Left ventricle myocardium superior (tissue), 1 donor: ENCODE results near the gene PIK3C2A. TPM values are rescaled to one million over a fixed set of nuclear protein-coding genes. Genes with fewer than 3 reads are reported as not detected.
"Not testable (repeated sequence)": the region's sequence is repeated elsewhere in the genome, so short reads cannot be mapped to it uniquely, and the experiment has no call there.

Experiments used
- ATAC-seq: fragments of 200-7000 bp; cut with Tn5 transposase; one replicate; pipeline ENCODE4 v1.9.1; 2020; ENCODE audit warnings: mild to moderate bottlenecking, moderate library complexity
- DNase-seq: peaks from one replicate; pipeline ENCODE4 v3.0.0-alpha.2; 2020
- intact Hi-C: fragments of 100-400 bp; cut with micrococcal nuclease; formaldehyde crosslinking; loops from one replicate; pipeline ENCODE4 v1.11.0; 2022
- long read RNA-seq: library from polyadenylated mRNA; unstranded; transcript quantifications from one replicate; pipeline ENCODE4 v2.0.0, GENCODE V29; 2021
- total RNA-seq: library from RNA; stranded (reverse); fragmentation: NEBNext Ultra II Directional; extraction: Animal tissue kit (Norgen Biotek cat#: 25700); gene quantifications from one replicate; pipeline ENCODE4 v1.2.1, GENCODE V29; 2021
- donor health status: DM: no; HTN: yes; CAD: no; lungs with severe emphysema.

The PIK3C2A gene, protein sequence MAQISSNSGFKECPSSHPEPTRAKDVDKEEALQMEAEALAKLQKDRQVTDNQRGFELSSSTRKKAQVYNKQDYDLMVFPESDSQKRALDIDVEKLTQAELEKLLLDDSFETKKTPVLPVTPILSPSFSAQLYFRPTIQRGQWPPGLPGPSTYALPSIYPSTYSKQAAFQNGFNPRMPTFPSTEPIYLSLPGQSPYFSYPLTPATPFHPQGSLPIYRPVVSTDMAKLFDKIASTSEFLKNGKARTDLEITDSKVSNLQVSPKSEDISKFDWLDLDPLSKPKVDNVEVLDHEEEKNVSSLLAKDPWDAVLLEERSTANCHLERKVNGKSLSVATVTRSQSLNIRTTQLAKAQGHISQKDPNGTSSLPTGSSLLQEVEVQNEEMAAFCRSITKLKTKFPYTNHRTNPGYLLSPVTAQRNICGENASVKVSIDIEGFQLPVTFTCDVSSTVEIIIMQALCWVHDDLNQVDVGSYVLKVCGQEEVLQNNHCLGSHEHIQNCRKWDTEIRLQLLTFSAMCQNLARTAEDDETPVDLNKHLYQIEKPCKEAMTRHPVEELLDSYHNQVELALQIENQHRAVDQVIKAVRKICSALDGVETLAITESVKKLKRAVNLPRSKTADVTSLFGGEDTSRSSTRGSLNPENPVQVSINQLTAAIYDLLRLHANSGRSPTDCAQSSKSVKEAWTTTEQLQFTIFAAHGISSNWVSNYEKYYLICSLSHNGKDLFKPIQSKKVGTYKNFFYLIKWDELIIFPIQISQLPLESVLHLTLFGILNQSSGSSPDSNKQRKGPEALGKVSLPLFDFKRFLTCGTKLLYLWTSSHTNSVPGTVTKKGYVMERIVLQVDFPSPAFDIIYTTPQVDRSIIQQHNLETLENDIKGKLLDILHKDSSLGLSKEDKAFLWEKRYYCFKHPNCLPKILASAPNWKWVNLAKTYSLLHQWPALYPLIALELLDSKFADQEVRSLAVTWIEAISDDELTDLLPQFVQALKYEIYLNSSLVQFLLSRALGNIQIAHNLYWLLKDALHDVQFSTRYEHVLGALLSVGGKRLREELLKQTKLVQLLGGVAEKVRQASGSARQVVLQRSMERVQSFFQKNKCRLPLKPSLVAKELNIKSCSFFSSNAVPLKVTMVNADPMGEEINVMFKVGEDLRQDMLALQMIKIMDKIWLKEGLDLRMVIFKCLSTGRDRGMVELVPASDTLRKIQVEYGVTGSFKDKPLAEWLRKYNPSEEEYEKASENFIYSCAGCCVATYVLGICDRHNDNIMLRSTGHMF (N-terminal part only)
- 32.9 TPM for total RNA-seq
- long read RNA-seq, partial matches to known transcripts: 2 of 6 reads
- long read RNA-seq, other reads (novel, unspliced or antisense): 4 of 6 reads

DNA sequence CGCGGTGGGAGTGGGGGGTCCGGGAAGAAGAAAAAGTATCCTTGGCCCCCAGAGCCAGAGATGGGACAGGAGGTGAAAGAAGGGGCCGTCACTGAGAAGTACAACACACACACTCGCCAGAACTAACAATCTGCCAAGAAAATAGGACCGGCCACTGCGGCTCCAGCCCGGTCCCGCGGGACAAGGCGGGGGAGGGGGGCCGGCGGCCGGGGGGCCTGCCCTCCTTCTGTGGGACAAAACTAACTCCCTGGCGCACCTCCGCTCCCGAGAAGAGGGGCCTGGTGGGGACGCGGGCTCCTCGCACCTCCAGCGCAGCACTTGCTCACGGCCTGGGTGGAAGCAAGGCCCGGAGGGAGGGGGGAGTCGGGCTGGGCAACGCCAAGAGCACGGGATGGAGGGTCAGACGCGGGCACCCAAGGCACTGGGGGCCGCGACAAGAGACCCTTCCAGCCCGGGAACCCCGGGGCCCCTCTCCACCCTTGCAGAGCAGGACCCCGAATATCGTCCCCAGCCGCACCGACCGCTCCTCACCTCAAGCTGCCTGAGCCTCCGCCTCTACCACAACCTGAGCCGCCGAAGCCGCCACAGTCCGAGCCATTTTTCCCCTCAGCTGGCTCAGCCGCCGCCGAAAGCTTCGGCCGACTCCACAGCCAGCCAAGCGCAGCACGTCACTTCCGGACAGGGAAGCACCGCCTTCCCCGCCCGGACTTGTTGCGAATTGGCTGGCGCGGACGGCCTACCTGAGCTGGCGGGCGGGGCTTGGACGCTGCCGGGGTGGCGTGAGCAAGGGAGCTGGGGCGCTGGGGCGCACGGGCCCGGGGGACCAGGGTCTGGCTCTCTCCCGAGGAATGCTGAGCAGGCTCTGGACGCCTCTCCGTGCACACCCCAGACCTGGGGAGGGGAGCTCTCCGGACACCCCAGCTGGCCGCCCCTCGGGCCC, at the start of gene PIK3C2A:
Gene PIK3C2A, minus strand, starts transcription at position 670 of the 940 bp plus-strand sequence. CDS start 38,245 bp downstream, outside the sequence.
- intact Hi-C loops: no loop called here
- peak; percentile 98 for DNase-seq
- peak; percentile 98 for ATAC-seq

DNA sequence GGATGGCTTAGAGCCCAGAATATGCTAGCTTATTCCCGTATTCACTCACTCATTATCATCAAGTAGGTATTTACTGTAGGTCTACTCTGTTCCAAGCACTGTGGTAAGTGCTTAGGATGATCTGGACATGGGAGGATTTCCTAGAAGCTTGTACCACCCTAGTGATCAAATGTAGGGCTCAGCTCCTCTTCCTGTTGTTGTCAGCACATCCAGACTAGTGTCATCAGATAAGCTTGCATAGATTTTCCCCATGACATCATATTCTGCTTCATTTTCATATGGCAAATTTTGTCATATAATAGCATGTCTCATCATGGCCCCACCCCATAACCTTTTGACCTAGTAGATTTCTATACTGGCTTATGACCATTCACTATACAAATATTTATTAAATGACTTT, 49.4 kb upstream of the PIK3C2A start:
- no peak for DNase-seq
- ATAC-seq: no peak
- intact Hi-C loops: no loop called here

DNA sequence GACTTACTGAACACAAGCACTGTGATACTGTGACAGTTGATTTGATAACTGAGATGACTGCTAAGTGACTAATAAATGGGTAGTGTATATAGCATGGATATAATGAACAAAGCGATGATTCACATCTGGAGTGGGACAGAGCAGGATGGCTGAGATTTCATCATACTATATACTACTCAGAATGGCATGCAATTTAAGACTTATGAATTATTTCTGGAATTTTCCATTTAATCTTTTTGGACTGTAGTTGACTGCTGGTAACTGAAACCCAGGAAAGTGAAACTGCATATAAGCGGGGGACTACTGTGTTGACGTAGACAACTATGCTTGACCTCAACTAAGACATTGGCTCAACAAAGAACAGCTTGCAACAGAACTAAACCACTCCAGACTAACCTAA, 48.7 kb upstream of the PIK3C2A start:
- no peak for ATAC-seq
- intact Hi-C loops: no loop called here
- DNase-seq: no peak

DNA sequence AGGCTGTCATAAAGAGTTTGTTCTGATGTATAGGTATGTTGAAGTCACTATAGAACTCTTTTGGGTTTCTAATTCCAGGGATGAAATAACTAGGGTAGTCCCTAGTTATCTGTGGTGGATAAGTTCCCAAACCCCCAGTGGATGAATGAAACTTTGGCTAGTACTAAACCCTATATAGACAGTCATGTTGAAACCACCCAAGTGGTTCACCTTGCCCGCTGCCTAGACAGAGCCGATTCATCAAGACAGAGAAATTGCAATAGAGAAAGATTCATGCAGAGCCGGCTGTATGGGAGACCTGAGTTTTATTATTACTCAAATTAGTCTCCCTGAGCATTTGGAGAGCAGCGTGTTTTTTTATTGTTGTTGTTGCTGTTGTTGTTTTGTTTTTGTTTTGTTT, 44.9 kb upstream of the PIK3C2A start:
- ATAC-seq (no peak), DNase-seq (no peak)
- intact Hi-C loops: no loop called here

DNA sequence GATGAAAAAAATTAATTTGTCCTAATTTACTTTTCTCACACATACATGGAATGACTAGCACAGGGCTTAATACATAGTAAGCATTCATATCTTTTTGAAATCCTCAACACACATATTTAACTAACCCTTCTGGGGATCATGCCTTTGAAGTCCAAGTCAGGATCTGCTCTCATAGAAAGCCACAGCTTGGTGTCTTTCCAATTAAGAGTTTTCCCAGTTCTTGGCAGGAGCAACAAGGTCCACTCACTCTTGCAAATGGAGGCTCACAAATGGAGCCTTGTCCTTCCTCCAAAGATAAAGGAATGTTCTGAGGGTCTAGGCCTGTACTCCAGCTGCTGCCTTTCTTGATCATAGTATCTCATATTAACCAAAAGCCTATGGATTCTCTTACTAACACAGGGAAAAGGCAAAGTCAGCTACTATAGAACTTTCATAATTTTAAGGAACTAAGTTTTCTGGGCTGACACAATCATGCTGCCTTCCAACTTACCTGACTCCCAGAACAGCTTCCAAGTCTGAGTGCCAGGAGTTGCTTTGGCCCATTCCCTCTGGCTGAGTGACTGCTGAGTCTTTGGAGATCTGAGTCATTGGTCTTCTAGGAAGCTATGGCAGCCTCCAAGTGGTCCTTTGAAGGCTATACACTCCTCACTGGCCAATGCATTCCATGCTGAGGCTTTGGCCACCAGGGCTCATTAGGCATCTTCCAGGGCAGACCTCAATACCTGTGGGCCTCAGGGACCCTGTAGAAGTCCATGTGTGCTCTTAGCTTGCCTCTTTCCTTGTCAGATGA, 43.0 kb upstream of the PIK3C2A start:
- DNase-seq: no peak
- intact Hi-C loops: no loop called here
- no peak for ATAC-seq

DNA sequence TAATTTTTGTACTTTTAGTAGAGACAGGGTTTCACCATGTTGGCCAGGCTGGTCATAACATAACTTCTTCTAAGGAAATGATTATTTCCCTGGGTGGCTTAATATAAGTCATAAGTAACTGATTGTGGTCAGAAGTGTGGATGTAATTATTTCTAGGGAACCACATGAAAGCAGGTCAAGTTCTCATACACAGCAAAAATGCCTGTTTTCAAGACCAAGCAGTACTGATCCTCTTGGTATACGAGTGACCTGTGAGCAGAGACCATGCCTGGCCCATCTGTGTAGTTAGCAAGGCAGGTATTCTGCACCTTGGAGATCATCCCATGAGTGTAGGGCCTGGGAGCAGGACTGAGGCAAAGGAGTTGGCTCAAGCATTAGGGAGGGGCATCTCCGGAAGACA, 36.3 kb upstream of the PIK3C2A start:
- intact Hi-C loops: no loop called here
- DNase-seq: no peak
- ATAC-seq: no peak

DNA sequence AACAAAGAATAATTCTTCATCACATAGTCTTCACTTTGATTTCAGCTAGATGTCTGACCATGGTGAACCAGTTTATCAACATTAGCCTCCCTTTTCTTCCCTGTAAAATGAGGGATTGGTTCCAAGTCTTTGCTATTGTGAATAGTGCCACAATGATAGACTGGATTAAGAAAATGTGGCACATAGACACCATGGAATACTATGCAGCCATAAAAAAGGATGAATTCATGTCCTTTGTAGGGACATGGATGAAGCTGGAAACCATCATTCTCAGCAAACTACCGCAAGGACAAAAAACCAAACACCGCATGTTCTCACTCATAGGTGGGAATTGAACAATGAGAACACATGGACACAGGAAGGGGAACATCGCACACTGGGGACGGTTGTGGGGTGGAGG, 35.2 kb upstream of the PIK3C2A start:
- intact Hi-C loops, ATAC-seq: not testable (repeated sequence)

DNA sequence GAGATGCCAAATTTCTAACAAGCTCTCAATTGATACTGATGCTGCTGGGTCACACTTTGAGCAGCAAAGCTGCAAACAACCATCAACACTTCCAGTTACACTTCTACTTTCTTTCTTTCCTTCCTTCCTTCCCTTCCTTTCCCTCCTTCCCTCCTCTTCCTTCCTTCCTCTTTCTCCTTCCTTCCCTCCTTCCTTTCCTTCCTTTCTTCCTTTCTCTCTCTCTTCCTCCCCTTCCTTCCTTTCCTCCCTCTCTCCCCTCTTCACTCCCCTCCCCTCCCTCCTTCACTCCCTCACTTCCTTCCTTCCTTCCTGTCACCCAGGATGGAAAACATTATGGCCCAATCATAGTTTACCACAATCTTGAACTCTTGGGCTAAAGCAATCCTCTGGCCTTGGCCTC, 33.0 kb upstream of the PIK3C2A start:
- no peak for ATAC-seq
- DNase-seq: no peak
- intact Hi-C loops: no loop called here

More for the DNA sequence above, 35.2 kb upstream of the PIK3C2A start:
- DNase-seq: not testable (repeated sequence)

DNA sequence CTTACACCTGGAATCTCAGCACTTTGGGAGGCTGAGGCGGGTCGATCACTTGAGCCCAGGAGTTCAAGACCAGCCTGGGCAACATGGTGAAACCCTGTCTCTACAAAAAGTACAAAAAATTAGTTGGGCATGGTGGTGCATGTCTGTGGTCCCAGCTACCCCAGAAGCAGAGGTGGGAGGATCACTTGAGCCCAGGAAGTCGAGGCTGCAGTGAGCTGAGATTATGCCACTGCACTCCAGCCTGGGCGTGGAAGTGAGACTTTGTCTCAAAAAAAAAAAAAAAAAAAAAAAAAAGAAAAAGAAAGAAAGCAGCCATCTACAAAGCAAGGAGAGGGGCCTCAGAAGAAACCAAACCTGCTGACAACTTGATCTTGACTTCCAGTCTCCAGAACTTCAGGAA, 32.1 kb upstream of the PIK3C2A start:
- ATAC-seq, intact Hi-C loops, DNase-seq: not testable (repeated sequence)

DNA sequence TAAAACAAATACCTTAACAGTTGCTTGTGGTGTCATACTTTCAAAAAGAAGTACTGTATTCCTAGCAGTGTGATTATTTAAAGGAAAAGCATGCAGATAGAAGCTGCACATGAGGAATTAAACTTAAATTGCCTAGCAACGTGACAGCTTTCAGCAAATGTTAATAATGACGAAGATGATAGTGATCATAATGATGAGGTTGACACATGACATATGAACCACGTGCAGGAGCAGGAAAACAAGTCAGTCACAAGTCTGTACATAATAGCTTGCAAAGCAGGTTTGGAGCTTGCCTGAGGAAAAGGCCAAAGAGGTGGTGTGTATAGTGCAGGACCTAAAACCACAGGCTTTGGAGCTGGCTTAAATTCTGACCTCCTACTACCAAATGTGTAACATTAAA, 30.6 kb upstream of the PIK3C2A start:
- intact Hi-C loops: no loop called here
- no peak for DNase-seq
- ATAC-seq: no peak

DNA sequence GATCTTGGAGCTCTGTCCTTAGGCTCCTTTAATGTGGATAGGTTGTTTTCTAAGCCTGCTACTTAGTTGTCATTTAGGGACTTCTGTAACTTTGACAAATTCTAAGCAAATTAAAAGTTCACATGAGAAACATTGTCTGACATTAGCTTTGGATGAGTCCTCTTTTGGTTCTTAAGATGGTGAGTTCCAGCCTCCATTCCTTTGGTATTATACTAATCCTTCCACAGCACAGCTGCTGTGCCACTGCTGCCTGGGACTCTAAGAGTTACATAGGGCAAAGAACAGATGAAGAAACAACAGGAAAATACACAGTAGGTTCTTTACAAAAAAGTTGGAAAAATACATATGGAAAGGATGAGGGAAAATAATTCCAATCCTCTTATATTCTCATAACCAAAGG, 25.3 kb upstream of the PIK3C2A start:
- no peak for DNase-seq
- intact Hi-C loops: no loop called here
- ATAC-seq: no peak

DNA sequence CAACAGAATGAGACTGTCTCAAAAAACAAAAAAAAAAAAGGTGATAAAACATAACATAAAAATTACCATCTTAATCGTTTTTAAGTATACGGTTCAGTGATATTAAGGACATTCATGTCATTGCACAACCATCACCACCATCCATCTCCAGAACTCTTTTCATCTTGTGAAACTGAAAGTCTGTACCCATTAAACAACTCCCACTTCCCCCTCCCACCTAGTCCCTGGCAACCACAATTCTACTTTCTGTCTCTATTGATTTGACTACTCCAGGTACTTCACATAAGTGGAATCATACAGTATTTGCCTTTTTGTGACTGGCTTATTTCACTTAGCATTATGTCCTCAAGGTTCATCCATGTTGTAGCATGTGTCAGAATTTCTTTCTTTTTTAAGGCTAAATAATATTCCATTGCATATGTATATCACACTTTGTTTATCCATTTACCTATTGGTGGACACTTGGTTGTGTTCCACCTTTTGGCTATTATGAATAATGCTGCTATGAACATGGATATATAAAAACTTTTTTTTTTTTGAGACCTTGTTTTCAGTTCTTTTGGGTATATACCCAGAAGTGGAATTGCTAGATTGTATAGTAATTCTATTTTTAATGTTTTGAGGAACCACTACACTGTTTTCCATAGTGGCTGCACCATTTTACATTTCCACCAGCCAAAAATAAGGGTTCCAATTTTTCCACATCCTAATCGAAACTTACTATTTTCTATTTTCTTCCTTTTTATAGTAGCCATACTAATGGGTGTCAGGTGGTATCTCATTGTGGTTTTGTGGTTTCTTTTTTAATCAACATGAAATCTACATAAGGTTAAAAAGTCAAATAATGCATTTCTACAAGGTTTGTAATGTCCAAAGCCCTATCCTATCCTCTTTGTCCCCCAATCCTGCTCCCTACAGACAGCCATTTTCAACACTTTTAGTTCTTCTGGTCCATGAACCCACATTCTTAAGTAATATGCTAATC, 23.4 kb upstream of the PIK3C2A start:
- ATAC-seq (no peak), DNase-seq (no peak)
- intact Hi-C loops: no loop called here

DNA sequence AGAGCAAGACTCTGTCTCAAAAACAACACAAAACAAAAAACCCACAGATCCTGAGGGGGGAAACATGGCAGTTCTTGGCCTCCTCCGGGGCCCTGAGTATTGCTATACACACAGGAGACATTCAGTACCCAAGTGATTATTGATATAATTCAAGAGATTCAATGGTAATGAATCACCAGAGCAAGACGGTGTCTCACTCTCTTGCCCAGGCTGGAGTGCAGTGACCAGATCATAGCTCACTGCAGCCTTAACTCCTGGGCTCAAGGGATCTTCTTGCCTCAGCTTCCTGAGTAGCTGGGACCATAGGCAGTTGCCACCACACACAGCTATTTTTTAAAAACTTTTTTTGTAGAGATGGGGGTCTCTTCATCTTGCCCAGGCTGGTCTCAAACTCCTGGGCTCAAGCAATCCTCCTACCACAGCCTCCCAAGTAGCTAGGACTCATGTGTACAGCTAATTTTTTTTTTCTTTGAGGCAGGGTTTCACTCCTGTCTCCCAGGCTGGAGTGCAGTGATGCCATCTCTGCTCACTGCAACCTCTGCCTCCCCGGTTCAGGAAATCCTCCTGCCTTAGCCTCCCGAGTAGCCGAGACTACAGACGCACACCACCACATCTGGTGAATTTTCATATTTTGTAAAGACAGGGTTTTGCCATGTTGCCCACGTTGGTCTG, 21.8 kb upstream of the PIK3C2A start:
- no peak for ATAC-seq
- intact Hi-C loops: no loop called here
- DNase-seq: no peak

DNA sequence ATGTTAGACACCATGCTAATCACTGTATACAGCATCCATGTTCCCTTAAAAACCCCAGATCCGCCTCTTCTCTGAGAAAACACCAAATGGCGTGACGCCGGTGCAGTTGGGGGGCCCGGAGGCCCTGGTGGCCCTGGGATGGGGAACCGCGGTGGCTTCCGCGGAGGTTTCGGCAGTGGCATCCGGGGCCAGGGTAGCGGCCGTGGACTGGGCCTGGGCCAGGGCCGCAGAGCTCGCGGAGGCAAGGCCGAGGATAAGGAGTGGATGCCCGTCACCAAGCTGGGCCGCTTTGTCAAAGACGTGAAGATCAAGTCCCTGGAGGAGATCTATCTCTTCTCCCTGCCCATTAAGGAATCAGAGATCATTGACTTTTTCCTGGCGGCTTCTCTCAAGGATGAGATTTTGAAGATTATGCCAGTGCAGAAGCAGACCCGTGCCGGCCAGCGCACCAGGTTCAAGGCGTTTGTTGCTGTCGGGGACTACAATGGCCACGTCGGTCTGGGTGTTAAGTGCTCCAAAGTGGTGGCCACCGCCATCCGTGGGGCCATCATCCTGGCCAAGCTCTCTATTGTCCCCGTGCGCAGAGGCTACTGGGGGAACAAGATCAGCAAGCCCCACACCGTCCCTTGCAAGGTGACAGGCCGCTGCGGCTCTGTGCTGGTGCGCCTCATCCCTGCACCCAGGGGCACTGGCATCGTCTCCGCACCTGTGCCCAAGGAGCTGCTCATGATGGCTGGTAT, 20.6 kb upstream of the PIK3C2A start:
- DNase-seq, intact Hi-C loops, ATAC-seq: not testable (repeated sequence)

DNA sequence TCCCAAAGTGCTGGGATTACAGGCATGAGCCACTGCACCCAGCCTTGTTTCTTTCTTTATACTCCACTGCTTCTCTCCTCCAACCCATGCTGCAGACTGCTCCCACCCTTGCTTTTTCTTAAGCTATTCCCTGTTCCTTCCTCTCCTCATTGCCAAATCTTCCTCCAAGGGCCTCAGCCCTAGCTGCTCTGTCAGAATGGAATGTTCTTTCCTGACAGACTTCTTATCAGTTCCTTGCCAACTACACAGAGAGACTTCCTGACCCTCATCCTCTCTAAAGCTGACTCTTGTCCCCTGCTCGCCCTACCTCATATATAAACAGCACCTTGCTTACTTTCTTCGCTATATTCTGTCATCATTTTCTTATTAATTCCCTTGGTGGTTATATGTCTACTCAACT, 16.9 kb upstream of the PIK3C2A start:
- DNase-seq (no peak), ATAC-seq (peak; percentile 61)
- intact Hi-C loops: no loop called here
